Heart right ventricle (tissue), 16 donors: ENCODE data around the gene CELSR3. TPM values are rescaled to one million over a fixed set of nuclear protein-coding genes. Genes with fewer than 3 reads are reported as not detected.
A peak's percentile ranks its signal among the peaks of the same experiment; 100 is the strongest.

Source experiments
- ATAC-seq, 8 donors: fragments of 200-7000 bp; cut with Tn5 transposase; one replicate each; pipeline ENCODE4 v1.9.1; 2020; ENCODE audit warnings: mild to moderate bottlenecking in 8 of 8, moderate library complexity in 8 of 8, moderate number of reproducible peaks in 1 of 8
- DNase-seq, 2 donors: peaks; one replicate each; pipeline ENCODE4 v3.0.0-alpha.2; 2020
- H3K27ac ChIP-seq, 10 donors: fragments of 200-600 bp; sonication (generic) in 2 of 10; one replicate each; pipeline versions ENCODE4 v1.5.0 to v1.8.0; 2020 to 2022; ENCODE audit warnings: mild to moderate bottlenecking in 3 of 10
- H3K27me3 ChIP-seq, 7 donors: fragments of 200-600 bp; one replicate each; pipeline ENCODE4 v1.8.0; 2021 to 2022; ENCODE audit warnings: mild to moderate bottlenecking in 2 of 7
- H3K36me3 ChIP-seq, 9 donors: fragments of 200-600 bp; sonication (generic) in 1 of 9; one replicate each; pipeline versions ENCODE4 v1.5.0 to v1.8.0; 2020 to 2022; ENCODE audit warnings: mild to moderate bottlenecking in 2 of 9
- H3K4me1 ChIP-seq, 9 donors: fragments of 200-600 bp; sonication (generic) in 1 of 9; one replicate each; pipeline versions ENCODE4 v1.5.0 to v1.8.0; 2020 to 2022; ENCODE audit warnings: mild to moderate bottlenecking in 4 of 9
- H3K4me3 ChIP-seq, 10 donors: fragments of 200-600 bp; sonication (generic) in 2 of 10; one replicate each; pipeline versions ENCODE4 v1.5.0 to v1.8.0; 2020 to 2022; ENCODE audit warnings: mild to moderate bottlenecking in 7 of 10, moderate library complexity in 2 of 10
- H3K9me3 ChIP-seq, 11 donors: fragments of 200-600 bp in 10 of 11; sonication (generic) in 2 of 11; one replicate each; pipeline versions ENCODE4 v1.5.0 to v1.8.0; 2013 to 2022; ENCODE audit warnings: mild to moderate bottlenecking in 2 of 11, control low read depth in 1 of 11, moderate library complexity in 1 of 11
- CTCF ChIP-seq, 9 donors: fragments of 200-600 bp; sonication (generic) in 2 of 9; IDR thresholded peaks; one replicate each; pipeline versions ENCODE4 v1.5.0 to v1.8.0; 2021 to 2022; ENCODE audit warnings: antibody characterized with exemption in 9 of 9, mild to moderate bottlenecking in 5 of 9, moderate library complexity in 1 of 9
- WGBS, 2 donors: extraction: QIAGEN DNeasy Blood & Tissue Kit; methylation state at CpG; one replicate each; pipeline ENCODE4 v1.1.7; 2013; ENCODE audit warnings: inconsistent platforms in 1 of 2; 5-methylcytosine and 5-hydroxymethylcytosine counted together
- intact Hi-C, 10 donors: fragments of 100-400 bp; cut with DNase I; formaldehyde crosslinking; loops; one replicate each; pipeline versions ENCODE4 v1.11.1 to v1.14.2; 2022
- polyA plus RNA-seq, 2 donors: library from polyadenylated mRNA; stranded (reverse); fragments of 200-250 nt; gene quantifications; one replicate each; pipeline ENCODE4 v1.2.3, GENCODE V29; 2013
- total RNA-seq, 10 donors: library from RNA; stranded (reverse); fragmentation: NEBNext Ultra II Directional in 3 of 10; extraction: Animal tissue kit (Norgen Biotek cat#: 25700) in 3 of 10; gene quantifications; one replicate each; pipeline versions ENCODE4 v1.2.1 to v1.2.4, GENCODE V29; 2021 to 2023
- donor health status: Arrhythmogenic right ventricular cardiomyopathy.
- donor health status: ischemic (EF 13 %, LVEDD 7.1; RV severe dilation, severe dysfunction).
- donor health status: healthy with polysubstance abuse.
- donor health status: DM: no; HTN: yes; CAD: no.
- donor health status: DM: no; HTN: no; CAD: no.
- donor health status: ischemic (EF 25% LVEDD 6.9; RV normal size, moderate dysfunction).
- donor health status: ischemic (EF 25% LVEDD 5.7; RV mildly dilated, moderate dysfunction).
- donor health status: healthy.
- donor health status: DM: yes; HTN: yes; CAD: no.
- donor health status: Ischemic cardiomyopathy.
- donor health status: ischemic (EF 35%, LVEDD 5.7; RV mildly dilated, moderate dysfunction).
- donor health status: nonischemic (EF 11% LVEDD 7.7; RV severe dilation, severe dysfunction).
- donor health status: DM: yes; HTN: yes; CAD: no.
- donor health status: PGD.
- donor health status: ischemic (EF 29% LVEDD 5.4; RV normal size, mild dysfunction).
- donor health status: nonischemic (EF 23%, LVEDD 6.1; RV moderate dilation, normal function).

Gene CELSR3
- total and polyA plus RNA-seq, 12 donors = 0.10 to 0.44 (median 0.17) TPM

DNA sequence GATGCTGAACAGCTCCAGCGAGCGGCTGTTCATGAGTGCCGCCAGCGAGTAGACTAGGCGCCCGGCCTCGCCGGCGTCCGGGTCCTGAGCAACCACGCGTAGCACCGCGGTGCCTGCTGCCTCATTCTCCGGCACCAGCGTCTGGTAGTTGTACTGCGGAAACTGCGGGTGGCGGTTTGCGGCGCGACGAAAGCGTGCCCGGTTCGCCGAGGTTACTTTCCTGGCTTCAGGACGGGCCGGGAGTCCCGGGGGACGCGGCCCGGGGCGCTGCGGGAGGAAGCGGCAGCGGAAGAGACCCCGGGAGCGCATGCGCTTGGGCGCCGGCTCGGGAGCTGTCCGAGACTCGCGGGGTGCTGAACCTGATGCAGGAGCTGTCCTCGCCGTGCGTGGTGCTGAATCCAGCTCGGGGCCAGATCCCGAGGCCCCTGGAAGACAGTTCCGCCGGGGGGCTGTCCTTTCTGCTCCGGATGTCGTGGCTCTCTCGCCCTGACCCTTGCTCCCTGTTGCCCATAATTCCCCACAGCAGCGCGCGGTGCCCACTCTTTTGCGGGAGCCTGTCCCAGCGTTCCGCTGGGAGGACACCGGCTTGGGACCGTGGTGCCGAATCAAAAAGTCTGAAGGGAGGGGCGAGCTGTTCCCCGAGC is 1.1 kb downstream of the CELSR3 start:
- peak in 4 of 8 donors; percentile 11 to 43 (median 32) for ATAC-seq
- peak overlapping the region in 9 of 10 donors; percentile 11 to 51 (median 43) for H3K4me3 ChIP-seq
- WGBS, 2 donors = 1 to 3% methylated on average over 60 to 67 of the region's 67 CpGs
- peak; percentile 46 to 72 for DNase-seq
- peaks cover 0 to 45% (median 14%) of the 10 kb centered on the region in 7 donors for H3K27me3 ChIP-seq
- no peak for TF ChIP-seq CTCF (IDR thresholded peaks at IDR 0.05)
- no peak overlapping the region for H3K27ac ChIP-seq
- intact Hi-C loops = no loop called here
- H3K36me3 ChIP-seq = peaks cover 0 to 2% (median 0%) of the 10 kb centered on the region in 9 donors
- H3K9me3 ChIP-seq = no peaks in the 10 kb centered on the region
- peaks cover 4 to 39% (median 23%) of the 10 kb centered on the region in 9 donors for H3K4me1 ChIP-seq

- Histone ChIP-seq H3K4me1 (peaks cover 4 to 45% (median 23%) of the 10 kb centered on the region in 9 donors), H3K4me3 (peak overlapping the region in 9 of 10 donors; percentile 11 to 51 (median 43)), H3K27ac (no peak overlapping the region), H3K27me3 (peaks cover 0 to 45% (median 14%) of the 10 kb centered on the region in 7 donors), H3K36me3 (no peaks in the 10 kb centered on the region), H3K9me3 (no peaks in the 10 kb centered on the region)
- WGBS, 2 donors = 54 to 61% methylated on average over 61 of the region's 61 CpGs
- no peak for ATAC-seq
- intact Hi-C loops = no loop called here
- TF ChIP-seq CTCF (IDR thresholded peaks at IDR 0.05) = no peak
- no peak for DNase-seq
These were observed 1.8 kb downstream of the CELSR3 start for GRCh38 chr3:48660800-48661400.

GRCh38 chr3:48656841-48657281 is 5.8 kb downstream of the CELSR3 start:
- H3K27ac ChIP-seq = peak overlapping the region in 9 of 10 donors; percentile 36 to 74 (median 65)
- no peak for DNase-seq
- 42% methylated on average over 44 to 45 of the region's 45 CpGs for WGBS, 2 donors
- no peaks in the 10 kb centered on the region for H3K9me3 ChIP-seq
- peaks cover 4 to 29% (median 14%) of the 10 kb centered on the region in 9 donors for H3K4me1 ChIP-seq
- no peak for TF ChIP-seq CTCF (IDR thresholded peaks at IDR 0.05)
- H3K36me3 ChIP-seq = no peaks in the 10 kb centered on the region
- intact Hi-C loops = no loop called here
- peaks cover 0 to 19% (median 5%) of the 10 kb centered on the region in 7 donors for H3K27me3 ChIP-seq
- peak in 1 of 8 donors; percentile 5 for ATAC-seq
- H3K4me3 ChIP-seq = peak overlapping the region; percentile 43 to 76 (median 64)

DNA sequence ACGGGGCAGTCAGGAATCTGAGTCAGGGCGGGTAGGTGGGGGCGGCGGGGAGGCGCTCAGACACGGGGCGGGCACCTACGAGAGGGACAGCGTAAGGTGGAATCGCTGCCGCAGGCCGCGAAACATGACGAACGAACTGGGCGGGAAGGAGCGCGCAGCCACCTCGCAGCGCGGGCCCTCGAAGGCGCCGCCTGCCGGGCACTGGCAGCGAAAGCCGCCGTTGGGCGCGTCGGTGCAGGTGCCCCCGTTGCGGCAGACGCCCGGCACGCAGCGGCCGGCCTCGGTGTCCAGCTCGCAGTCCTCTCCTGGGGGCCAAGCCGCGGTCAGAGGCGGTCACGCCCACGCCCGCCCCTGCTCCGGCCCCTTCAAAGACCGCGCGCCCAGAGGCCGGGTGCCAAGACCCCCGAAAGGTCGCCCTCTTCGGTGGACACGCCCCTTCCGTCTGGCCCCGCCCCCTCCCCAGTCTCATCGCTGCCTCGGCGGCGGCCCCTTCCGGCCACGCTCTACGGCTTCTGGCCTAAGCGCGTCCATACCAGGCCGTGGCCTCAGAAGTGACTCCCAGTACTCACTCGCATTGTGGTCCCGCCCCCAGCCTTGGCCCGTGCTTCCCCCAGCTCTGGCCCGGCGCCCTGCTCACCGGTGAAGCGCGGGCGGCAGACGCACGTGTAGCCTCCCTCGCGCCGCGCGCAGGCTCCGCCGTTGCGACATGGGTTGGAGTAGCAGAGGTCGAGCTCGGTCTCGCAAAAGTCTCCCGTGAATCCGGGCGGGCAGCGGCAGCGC is 6.4 kb downstream of the CELSR3 start:
- Histone ChIP-seq H3K9me3 (no peaks in the 10 kb centered on the region), H3K36me3 (no peaks in the 10 kb centered on the region), H3K4me3 (peak overlapping the region; percentile 43 to 76 (median 64)), H3K4me1 (peaks cover under 1 to 23% (median 13%) of the 10 kb centered on the region in 9 donors), H3K27me3 (peaks cover 0 to 13% (median 4%) of the 10 kb centered on the region in 7 donors), H3K27ac (peak overlapping the region in 9 of 10 donors; percentile 36 to 74 (median 65))
- TF ChIP-seq CTCF (IDR thresholded peaks at IDR 0.05) = peak; percentile 24 to 78 (median 65)
- intact Hi-C loops = no loop called here
- WGBS, 2 donors = 1 to 2% methylated on average over 83 to 94 of the region's 94 CpGs
- DNase-seq = peak; percentile 78 to 85
- ATAC-seq = peak; percentile 87 to 93 (median 91)
